ENCODE results near the gene ATP8A2.

ATP8A2 gene

DNA sequence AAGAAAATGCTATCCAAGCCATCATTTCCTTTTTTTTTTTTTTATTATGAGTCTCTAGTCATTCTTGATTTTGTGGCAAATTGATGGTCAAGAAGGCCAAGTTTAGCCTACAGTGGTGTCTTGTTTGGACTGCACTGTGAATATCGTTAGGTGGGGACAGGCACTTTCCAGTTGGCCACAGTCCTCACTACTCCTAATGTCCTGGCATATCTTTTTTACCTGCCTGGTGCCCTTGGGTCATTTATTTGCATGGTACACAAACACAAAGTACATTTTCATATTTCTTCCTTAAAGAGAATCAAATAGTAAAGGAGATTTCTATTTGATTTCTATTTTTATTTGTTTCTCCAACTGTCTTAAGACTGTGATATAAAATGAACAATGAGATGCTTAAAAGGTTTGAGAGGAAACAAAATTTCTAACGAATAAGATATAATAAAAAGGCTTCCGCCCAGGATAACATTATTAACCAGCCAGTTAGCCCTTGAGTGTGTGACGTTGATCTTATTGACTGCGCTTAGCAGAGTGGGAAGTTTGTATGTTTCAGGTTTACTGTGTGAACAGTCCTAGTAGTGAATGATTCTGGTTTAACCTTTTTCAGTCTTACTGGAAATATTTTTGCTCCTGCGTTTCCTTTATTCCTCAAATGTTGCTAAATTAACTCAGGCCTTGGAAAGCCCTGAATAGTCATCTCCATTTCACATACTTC lies 312.0 kb downstream of the ATP8A2 start:
- no peak for DNase-seq (ENCODE audit: low read depth, low spot score)

GRCh38 chr13:25684491-25684890 lies 312.7 kb downstream of the ATP8A2 start:
- no peak for DNase-seq (ENCODE audit: low read depth, low spot score)

DNA sequence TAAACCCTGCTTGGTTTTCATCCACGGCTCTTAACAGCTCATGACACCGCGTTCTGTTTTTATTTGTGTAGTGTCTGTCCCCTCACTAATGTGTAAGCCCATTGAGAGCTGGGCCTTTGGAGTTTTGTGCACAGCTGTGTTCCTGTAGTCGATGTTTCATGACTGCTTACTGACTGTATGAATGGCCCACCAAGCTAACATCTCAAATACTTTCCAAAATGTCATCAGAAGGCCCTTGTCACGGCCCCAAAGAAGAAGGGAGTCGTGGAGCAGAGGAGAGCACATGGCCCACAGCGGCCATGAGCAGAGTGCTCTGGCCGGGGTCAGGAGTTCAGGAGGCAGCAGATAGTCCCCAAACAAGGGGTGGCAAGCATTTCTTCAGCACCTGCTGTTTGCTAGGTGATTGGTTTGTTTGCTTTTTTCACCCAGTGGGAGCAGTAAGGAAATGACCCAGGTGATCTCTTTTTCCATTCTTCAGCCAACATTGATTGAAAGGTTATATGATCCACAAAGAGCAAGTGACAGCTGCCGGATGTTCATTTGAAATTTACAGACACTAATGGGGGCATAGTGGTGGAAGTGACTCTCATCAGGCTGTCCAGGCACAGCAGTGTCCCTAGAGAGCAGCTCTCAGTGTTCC lies 315.2 kb downstream of the ATP8A2 start:
- no peak for DNase-seq (ENCODE audit: low read depth, low spot score)

- no peak for DNase-seq (ENCODE audit: low read depth, low spot score)
These were observed 315.9 kb downstream of the ATP8A2 start for GRCh38 chr13:25687471-25688225.

DNA sequence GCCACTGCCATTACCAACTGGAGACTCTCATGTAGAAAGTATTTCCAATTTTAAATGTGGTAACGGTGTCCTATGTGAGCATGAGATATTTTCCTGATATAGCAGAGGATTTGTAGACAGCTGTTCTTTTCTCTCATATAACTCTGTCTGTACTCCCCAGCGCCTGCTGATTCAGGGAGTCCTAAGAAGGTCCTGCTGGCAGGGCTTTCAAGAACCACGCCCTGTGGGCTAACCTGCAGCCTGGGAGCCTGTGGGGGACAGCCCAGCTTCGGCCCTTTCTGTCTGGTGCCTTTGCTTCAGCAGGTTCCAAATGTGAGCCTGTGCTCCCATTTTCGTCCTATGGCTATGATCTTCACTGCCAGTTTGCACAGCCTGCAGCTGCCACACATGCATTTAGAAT lies 316.8 kb downstream of the ATP8A2 start:
- DNase-seq (ENCODE audit: low read depth, low spot score) = no peak

DNA sequence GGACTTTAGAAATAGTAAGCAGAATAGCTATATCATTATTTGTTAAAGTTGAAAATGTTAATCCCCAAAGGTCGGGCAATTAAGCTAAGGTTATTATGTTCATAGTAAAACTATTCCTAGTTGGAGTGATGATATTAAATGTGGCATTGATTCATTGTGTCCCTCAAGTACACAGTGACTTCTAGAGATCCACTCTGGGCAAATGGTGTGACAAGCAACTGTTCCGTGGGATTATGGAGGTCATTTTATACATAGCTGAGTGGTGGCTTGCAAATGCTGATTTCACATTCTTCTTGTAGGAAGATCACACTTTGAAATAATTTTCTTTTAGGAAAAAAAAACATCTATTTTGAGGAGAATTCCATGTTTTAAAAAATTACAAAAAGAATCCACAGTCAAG lies 317.8 kb downstream of the ATP8A2 start:
- no peak for DNase-seq (ENCODE audit: low read depth, low spot score)

- no peak for DNase-seq (ENCODE audit: low read depth, low spot score)
These were observed 318.8 kb downstream of the ATP8A2 start for GRCh38 chr13:25690582-25690981.

DNA sequence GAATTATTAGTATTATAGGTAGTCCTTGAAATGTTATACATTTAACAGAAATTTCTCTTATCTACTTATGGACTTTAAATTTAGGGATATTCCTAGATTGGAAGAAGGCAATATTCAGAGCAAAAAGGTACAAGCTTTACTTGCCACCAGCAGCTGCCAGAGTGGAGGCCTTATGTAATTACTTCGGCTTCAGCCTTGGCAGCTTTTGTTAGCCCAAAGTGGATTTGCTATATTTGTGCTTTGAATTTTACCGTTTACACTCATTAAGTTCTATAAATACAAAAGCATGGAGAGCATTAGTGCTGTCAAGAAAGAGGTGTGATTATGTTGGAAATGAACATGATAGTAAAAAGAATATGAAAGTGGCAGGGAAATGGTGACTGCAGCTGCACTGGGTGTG lies 319.9 kb downstream of the ATP8A2 start:
- no peak for DNase-seq (ENCODE audit: low read depth, low spot score)

- DNase-seq (ENCODE audit: low read depth, low spot score) = no peak
These were observed 320.3 kb downstream of the ATP8A2 start for GRCh38 chr13:25692099-25692498.

DNA sequence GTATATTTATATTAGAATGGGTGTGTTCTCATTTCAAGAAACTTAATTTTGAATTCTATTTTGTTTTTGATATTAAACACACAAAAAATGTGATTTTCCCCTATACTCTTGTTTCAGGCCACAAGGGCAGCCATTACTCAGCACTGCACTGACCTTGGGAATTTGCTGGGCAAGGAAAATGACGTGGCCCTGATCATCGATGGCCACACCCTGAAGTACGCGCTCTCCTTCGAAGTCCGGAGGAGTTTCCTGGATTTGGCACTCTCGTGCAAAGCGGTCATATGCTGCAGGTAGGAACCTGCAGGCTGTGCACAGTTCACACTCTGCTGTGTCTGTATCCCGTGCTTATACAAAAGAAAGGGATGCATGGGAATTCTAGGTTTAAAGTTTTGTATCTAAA lies 327.3 kb downstream of the ATP8A2 start:
- DNase-seq (ENCODE audit: low read depth, low spot score) = no peak

GRCh38 chr13:25699600-25699999 lies 327.8 kb downstream of the ATP8A2 start:
- DNase-seq (ENCODE audit: low read depth, low spot score) = no peak

DNA sequence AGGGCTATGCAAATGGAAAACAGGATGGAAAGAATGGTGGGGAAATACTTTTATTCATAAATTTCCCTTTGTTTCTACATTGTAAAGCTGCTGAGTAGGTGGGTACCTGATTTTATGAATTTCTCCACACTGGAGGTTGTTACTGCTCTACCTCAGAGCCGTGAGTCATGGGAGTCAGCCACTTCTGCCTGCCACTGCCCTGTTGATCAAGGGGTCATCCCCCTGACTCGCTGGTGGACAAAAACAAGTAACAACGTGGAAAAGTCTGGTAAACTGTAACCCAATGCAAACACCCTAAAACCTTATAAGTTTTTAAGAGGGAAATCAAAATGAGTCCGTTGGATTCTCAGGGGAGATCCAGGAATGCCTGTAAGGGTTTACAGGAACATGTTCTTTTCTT lies 329.5 kb downstream of the ATP8A2 start:
- no peak for DNase-seq (ENCODE audit: low read depth, low spot score)

- no peak for DNase-seq (ENCODE audit: low read depth, low spot score)
These were observed 330.6 kb downstream of the ATP8A2 start for GRCh38 chr13:25702386-25702785.

DNA sequence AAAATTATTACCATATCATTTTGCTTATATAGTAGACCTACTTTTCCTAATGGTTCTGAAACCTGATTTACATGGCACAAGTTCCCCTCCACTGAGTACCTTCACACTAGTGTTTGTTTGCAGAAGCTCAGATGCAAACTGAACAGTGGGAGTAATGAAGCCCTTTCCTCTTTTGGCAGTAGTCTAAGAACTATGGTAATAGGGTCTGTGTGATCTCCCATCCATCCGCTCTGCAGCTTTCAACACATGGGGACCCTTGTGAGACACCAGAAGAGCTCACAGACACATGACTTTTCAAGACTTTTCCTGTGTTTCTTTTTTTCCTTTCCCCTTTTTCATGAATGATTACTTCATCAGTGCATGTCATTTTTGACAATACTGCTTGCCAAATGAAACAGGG lies 336.0 kb downstream of the ATP8A2 start:
- DNase-seq (ENCODE audit: low read depth, low spot score) = no peak

DNA sequence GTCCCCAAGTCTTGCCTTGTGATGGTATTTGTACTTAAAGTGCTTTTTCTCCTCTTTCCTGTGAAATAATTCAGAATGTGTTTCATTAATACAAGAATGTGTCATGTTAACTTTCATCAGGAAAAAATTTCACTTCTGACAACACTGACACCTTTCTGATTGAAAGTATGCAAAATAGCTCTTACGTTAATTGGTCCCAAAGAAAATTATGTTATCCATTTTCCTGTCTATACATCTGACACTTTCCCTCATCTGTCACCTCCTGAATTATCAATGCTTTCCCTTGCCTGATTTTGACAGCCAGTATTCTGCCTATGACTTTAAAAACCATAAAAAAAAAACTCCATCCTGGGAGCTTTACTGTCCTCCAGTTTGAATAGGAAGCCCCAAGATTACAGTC lies 336.5 kb downstream of the ATP8A2 start:
- DNase-seq (ENCODE audit: low read depth, low spot score) = no peak

GRCh38 chr13:25709088-25709487 lies 337.3 kb downstream of the ATP8A2 start:
- no peak for DNase-seq (ENCODE audit: low read depth, low spot score)

GRCh38 chr13:25715760-25716159 lies 344.0 kb downstream of the ATP8A2 start:
- DNase-seq (ENCODE audit: low read depth, low spot score) = no peak

DNA sequence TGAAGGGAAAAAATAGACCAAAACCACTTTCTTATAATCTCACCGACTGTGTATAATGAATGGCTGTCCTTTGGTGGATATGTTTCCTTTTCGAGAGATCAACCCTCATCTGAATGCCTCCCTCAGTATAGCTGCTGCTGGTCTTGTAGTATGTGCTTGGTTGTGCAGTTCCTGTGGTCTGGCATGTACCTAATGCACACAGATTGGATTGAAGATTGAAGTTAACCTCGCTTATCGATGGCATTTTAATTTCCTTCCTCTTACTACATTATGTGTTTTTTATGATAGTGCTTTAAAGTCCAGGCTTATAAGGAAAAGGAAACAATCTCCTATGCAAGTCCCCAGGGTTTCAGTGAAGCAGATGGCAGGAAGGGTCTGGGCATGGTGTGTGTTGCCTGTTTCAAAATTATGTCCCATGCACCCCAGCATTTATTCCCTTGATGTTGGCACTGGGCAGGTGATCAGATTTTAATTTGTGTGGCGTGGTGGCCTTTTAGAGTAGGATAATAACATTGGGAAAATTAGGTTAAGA lies 346.0 kb downstream of the ATP8A2 start:
- DNase-seq (ENCODE audit: low read depth, low spot score) = no peak

- DNase-seq (ENCODE audit: low read depth, low spot score) = no peak
These were observed 347.9 kb downstream of the ATP8A2 start for GRCh38 chr13:25719666-25720065.

DNA sequence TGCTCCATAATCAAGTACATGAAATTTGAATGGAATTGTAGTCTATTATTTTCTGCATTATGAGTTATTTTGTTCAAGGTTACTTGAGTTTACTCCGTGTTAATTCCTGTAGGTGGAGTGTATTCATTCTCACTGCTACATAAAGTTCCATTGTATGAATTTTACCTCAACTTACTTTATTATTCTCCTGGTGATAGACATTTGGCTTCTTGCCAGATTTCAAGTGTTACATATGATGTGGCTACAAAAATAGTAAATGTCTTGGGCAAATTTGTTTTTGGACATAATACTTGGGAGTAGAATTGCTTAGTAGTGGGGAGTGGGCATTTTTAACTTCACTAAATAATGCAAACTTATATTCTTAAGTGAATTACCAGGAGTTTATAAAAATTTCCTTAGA lies 351.1 kb downstream of the ATP8A2 start:
- DNase-seq (ENCODE audit: low read depth, low spot score) = no peak

DNA sequence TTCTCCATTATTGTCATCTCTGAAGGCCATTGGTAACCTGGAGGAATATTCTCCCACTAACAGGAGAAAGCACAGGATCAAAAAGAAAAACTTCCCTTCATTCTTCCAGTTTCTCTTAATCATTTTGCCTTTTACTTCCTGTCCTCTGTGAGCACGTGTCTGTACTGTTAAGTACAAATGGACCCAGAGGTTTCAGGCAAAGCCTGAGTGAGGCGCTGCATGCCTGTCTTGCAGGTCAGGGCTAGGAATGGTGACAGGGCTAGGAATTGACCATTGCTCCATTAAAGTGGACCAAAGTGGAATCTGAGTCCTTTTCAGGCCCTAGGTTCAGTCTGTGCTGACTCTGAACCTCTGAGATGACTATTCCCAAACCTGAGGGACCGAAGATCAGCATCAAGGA lies 353.3 kb downstream of the ATP8A2 start:
- no peak for DNase-seq (ENCODE audit: low read depth, low spot score)

- DNase-seq (ENCODE audit: low read depth, low spot score) = no peak
These were observed 355.5 kb downstream of the ATP8A2 start for GRCh38 chr13:25727250-25727649.

DNA sequence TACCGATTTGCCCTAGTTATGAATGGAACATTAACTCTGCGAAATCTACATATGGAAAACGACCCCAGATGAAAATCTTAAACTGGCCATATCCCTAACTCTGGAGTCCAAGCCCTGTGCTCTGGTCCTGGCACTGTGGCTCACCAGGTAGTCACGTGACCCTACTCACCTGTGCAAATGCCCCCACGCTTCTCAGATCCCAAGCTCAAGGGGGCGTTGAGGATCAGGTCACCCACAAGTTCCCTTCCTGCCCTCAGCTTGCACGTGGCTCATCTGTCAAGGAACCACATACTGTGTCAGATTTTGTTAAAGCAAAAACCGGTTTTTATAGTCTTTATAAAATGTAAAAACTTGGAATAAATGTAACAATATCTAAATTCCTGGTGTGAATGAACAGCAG lies 356.0 kb downstream of the ATP8A2 start:
- DNase-seq (ENCODE audit: low read depth, low spot score) = no peak
